Measurements from ENCODE around the gene CDKAL1. TPM values are rescaled to one million over a fixed set of nuclear protein-coding genes. Genes with fewer than 3 reads are reported as not detected.

Gene CDKAL1
- total and polyA plus RNA-seq, 2 of the 13 experiments (the other 11 are each of a cell fraction or from before 2014, with no cell fraction given), result 9.5 to 27.7 TPM

- TF ChIP-seq, protein P1, sequence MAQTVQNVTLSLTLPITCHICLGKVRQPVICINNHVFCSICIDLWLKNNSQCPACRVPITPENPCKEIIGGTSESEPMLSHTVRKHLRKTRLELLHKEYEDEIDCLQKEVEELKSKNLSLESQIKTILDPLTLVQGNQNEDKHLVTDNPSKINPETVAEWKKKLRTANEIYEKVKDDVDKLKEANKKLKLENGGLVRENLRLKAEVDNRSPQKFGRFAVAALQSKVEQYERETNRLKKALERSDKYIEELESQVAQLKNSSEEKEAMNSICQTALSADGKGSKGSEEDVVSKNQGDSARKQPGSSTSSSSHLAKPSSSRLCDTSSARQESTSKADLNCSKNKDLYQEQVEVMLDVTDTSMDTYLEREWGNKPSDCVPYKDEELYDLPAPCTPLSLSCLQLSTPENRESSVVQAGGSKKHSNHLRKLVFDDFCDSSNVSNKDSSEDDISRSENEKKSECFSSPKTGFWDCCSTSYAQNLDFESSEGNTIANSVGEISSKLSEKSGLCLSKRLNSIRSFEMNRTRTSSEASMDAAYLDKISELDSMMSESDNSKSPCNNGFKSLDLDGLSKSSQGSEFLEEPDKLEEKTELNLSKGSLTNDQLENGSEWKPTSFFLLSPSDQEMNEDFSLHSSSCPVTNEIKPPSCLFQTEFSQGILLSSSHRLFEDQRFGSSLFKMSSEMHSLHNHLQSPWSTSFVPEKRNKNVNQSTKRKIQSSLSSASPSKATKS (CRISPR knock-in tag; IDR thresholded peaks at IDR 0.05), result no peak
- peak; percentile 66 for TF ChIP-seq HDAC2 (CRISPR knock-in tag; IDR thresholded peaks at IDR 0.05)
- peak; percentile 88 for TF ChIP-seq GATAD2A (CRISPR knock-in tag; IDR thresholded peaks at IDR 0.05)
- TF ChIP-seq MIER3 (CRISPR knock-in tag; IDR thresholded peaks at IDR 0.05; ENCODE audit: borderline replicate concordance), result peak; percentile 63; the same call in 1 of the 2 replicates
- TF ChIP-seq NR2F6 (IDR thresholded peaks at IDR 0.05), result peak; percentile 46; the same call in 1 of the 2 replicates
- TF ChIP-seq NR2F6 (CRISPR knock-in tag; IDR thresholded peaks at IDR 0.05), result 0 out of 2 replicates have a peak, but pooled peaks have one; percentile 51
- TF ChIP-seq ZNF331 (CRISPR knock-in tag; IDR thresholded peaks at IDR 0.05), result peak; percentile 67
- TF ChIP-seq CEBPB (IDR thresholded peaks at IDR 0.05; ENCODE audit: borderline replicate concordance, low read depth, low read length), result peak; percentile 91
- TF ChIP-seq RARA (CRISPR knock-in tag; IDR thresholded peaks at IDR 0.05), result peak; percentile 42; the same call in 1 of the 2 replicates
- TF ChIP-seq KAT2B (IDR thresholded peaks at IDR 0.05; ENCODE audit: borderline replicate concordance, low read depth, low read length), result no peak
- TF ChIP-seq ZNF556 (CRISPR knock-in tag; IDR thresholded peaks at IDR 0.05; ENCODE audit: borderline replicate concordance), result peak; percentile 21; the same call in 1 of the 2 replicates
- peak; percentile 45; the same call in 1 of the 2 replicates for TF ChIP-seq DMAP1 (CRISPR knock-in tag; IDR thresholded peaks at IDR 0.05)
- peak; percentile 41; the same call in 1 of the 2 replicates for TF ChIP-seq PPARG (CRISPR knock-in tag; conservative IDR thresholded peaks at IDR 0.05)
- TF ChIP-seq ZNF652 (CRISPR knock-in tag; IDR thresholded peaks at IDR 0.05; ENCODE audit: borderline replicate concordance, low read depth), result peak; percentile 15; the same call in 1 of the 2 replicates
- TF ChIP-seq AGO2 (optimal IDR thresholded peaks at IDR 0.05; ENCODE audit: low read depth, low read length), result no peak
- peak; percentile 57 for TF ChIP-seq ATF2 (CRISPR knock-in tag; IDR thresholded peaks at IDR 0.05)
- 0 out of 2 replicates have a peak, but pooled peaks have one; percentile 19 for TF ChIP-seq HOXD1 (CRISPR knock-in tag; IDR thresholded peaks at IDR 0.05)
- TF ChIP-seq ZNF124 (CRISPR knock-in tag; IDR thresholded peaks at IDR 0.05), result peak; percentile 24; the same call in 1 of the 2 replicates
- TF ChIP-seq MED1 (CRISPR knock-in tag; IDR thresholded peaks at IDR 0.05), result peak; percentile 69
- peak; percentile 95 for TF ChIP-seq FOXP4 (CRISPR knock-in tag; IDR thresholded peaks at IDR 0.05)
- TF ChIP-seq SOX6 (IDR thresholded peaks at IDR 0.05), result no peak
- TF ChIP-seq SOX6 (CRISPR knock-in tag; IDR thresholded peaks at IDR 0.05), result peak; percentile 84
- TF ChIP-seq RCOR2 (CRISPR knock-in tag; IDR thresholded peaks at IDR 0.05), result peak; percentile 74
- TF ChIP-seq CHD2 (IDR thresholded peaks at IDR 0.05; ENCODE audit: low read depth, low read length), result no peak
- peak; percentile 59; the same call in 1 of the 2 replicates for TF ChIP-seq FOXO1 (CRISPR knock-in tag; IDR thresholded peaks at IDR 0.05)
- peak; percentile 52; the same call in 1 of the 2 replicates for TF ChIP-seq FOXA1 (IDR thresholded peaks at IDR 0.05)
- TF ChIP-seq FOXA1 (CRISPR knock-in tag; IDR thresholded peaks at IDR 0.05), result peak; percentile 91
- TF ChIP-seq RFX1 (IDR thresholded peaks at IDR 0.05), result no peak
Measured at GRCh38 chr6:21103626-21104224, 569.5 kb downstream of the CDKAL1 start (continued).
